GM21723 (cell line): ENCODE data around the gene CARD19.
"Not testable (repeated sequence)": the region's sequence is repeated elsewhere in the genome, so short reads cannot be mapped to it uniquely, and the experiment has no call there.

Source experiments
- ATAC-seq: cut with Tn5 transposase; IDR thresholded peaks from one replicate; pipeline ENCODE4 v1.9.1; 2021; ENCODE audit warnings: mild to moderate bottlenecking, moderate library complexity; ENCODE audit not compliant: unreplicated experiment

The CARD19 gene

GRCh38 chr9:93129691-93130500 is 33.9 kb downstream of the CARD19 start:
- ATAC-seq: no peak

DNA sequence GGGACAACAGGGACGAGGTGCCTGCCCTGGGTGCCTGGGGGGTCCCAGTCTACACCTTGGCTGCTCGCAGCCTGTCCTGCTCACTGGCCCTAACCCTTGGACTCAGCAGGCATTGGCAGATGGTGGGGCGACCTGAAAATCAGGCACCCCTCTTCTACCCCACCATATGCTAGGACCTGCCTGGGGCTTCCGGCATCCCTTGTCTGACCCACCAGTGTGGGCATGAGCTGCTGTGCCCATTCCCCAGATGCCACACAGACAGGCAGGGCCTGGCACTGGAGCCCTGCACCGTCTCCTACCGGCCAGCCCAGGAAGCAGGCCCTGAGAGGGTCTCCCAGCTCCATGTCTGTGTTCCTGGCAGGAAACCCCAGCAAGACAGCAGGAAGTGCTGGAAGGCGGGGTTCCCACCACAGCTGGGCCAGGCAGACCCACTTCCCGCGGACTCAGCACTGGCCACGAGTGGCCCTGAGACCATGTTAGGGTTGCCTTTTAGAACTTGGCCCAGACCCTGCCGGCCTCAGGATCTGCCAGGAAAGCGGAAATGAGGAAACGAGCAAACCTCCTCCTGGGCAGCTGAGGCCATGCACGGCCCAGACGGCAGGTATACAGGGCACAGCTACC is 35.0 kb downstream of the CARD19 start:
- no peak for ATAC-seq

- ATAC-seq: no peak
These were observed 35.7 kb downstream of the CARD19 start for GRCh38 chr9:93131599-93132286.

DNA sequence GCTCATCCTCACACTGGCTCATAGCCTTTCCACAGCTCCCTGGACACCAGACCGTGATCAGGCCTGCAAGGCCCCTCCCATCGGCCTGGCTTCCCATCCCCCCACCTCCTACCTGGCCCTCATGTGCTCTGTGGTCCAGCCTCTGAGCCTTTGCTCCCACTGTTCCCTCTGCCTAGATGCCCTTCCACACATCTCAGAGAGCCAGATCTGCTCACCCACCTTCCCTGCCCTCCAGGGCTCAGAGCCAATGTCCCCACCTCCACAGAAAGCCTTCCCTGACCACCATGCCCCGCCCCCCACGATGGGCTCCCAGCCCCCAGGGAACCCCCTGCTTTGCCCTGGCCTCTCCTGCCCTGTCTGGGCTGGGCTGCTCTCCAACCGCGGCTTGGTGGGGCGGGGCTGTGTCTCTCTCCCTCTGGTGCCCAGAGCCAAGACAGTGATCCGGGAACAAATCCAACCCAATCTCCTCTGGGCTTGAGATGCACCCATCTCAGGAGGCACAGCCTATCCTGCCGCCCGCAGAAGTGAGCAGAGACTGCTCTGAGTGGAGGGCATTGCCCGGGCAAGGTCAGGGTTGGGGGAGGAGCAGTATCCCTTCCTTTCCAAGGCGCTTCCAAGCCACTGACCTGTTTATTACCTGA is 36.4 kb downstream of the CARD19 start:
- ATAC-seq: no peak

DNA sequence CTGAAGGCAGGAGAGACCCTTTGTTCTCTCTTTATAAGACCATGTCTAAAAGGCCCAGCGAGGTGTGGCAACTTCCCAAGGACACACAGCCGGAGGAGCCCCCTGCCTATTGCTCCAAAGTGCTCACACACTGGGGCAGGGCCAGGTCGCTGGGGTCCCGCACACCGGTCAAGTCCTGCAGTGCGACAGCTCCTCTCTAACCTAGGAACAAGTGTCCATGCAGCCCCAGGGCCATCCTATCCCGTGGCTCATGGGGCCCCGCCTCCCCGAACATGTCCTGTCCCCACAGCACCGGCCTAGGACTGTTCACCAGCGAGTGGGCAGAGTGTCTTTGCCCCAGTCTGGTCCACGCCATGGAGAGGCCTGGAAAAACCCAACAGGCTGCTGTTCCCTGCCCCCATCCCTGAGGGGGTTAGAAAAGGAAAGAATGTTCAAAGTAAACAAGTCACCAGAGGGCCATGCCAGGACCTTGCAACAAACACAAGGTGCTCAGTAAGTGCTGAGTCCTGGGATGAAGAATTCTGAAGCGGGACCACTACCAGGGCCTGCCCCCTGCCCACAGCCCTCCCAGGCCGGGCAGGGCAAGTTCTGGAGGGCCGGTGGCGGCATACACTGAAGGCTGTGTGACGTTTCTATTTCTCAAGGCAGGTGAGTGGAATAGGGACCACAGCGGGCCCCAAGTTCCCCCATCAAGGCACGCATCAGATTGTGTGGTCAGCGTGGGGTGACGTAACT is 37.1 kb downstream of the CARD19 start:
- peak; percentile 44 for ATAC-seq

GRCh38 chr9:93133681-93134014 is 37.6 kb downstream of the CARD19 start:
- no peak for ATAC-seq

DNA sequence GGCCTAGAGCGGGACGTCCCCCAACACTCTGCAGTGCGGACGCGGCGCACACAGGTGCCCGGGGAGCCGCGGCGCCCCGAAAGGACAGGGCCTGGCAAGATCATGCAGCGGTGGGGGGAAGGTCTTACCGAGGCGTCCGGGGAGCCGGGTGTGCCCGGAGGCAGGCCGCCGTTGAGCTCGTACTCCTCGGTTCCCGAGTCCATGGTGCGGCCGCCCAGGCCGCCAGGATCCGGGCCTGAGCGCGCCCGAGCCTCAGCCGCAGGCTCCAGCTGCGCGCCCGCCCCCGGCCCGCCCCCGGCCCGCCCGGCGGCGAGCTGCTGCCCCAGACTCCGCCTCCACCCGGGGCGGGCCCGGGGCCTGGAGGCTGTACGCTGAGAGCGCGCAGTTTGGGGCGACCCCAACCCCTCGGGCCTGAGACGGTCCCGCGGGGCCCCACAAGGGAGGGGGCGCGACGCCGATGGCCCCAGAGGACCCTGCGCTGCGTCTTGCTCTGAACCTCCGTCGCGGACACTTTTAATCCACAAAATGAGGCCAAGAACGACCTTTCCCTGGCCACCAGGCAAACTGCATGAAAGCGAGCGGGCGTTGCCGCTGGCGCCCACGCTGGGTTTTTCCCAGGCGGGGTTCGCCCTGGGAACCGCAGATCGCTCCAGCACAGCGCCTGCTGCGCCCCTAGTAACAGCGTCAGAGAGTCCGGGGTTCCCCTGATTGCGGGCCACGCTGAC is 38.2 kb downstream of the CARD19 start, which contains the start of gene NINJ1:
NINJ1 (minus strand) TSS at position 237 of the 725 bp plus-strand sequence; CDS start at position 203, 34 bp downstream.
- peak; percentile 84 for ATAC-seq

DNA sequence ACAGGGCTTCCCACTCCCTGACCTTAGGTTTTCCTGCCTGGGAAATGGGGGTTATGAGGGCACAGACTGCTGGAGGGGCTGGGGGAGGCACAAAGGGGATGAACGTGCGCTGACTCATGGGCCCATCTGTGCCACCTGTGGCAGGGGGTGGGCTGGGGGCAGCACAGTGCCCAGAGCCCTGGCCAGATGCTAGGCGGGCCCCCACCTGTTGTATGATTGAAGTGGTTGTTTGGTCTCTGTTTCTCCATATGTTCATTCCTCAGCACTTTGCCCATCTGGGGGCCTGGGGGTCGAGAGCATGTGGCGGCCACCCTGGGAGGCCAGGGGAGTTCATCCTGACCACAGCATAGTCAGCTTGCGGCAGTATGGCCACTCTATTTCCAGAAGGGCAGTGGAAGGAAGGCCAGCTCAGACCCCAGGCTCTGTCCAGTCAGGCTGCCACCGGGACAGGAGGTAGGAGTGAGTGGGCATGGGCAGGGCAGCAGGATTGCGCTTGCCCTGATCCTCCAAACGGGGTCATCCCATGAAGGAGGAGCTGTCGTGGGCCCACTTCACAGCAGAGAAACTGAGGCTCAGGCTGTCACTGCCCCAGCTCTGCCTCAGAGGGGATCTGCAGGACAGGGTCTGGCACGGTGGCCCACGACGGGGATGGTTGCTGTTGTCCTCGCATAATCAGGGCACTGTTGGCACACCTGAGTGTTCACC is 38.9 kb downstream of the CARD19 start:
- no peak for ATAC-seq

- no peak for ATAC-seq
These were observed 40.0 kb downstream of the CARD19 start for GRCh38 chr9:93136011-93136440.

- ATAC-seq: no peak
These were observed 41.3 kb downstream of the CARD19 start for GRCh38 chr9:93137362-93137761.

DNA sequence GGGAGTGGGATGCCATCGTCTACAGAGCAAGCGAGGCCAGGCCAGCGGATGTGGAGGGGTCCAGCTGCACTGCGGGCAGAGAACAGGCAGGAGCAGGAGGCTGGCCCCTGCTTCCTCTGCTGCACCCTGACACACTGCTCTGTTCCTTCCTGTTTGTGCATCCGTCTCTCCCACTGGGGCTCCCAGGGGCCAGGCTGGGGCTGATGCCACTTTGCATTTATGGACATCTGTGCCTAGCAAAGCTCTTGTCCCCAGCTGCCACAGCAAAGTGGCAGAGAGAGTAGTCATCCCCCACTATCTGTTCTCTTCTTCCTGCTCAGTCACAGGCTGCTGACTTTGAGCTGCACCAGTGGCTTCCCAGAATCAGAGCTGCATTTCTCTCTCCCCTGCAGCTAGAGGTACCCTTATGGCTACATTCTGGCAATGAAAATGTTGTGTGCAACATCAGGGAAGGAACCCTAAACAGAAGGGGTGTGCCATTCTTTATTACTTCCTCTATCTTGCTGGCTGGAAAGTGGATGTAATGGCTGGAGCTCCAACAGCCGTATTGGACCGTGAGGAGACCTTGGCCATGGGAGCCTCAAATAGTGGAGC is 42.3 kb downstream of the CARD19 start:
- ATAC-seq: no peak

DNA sequence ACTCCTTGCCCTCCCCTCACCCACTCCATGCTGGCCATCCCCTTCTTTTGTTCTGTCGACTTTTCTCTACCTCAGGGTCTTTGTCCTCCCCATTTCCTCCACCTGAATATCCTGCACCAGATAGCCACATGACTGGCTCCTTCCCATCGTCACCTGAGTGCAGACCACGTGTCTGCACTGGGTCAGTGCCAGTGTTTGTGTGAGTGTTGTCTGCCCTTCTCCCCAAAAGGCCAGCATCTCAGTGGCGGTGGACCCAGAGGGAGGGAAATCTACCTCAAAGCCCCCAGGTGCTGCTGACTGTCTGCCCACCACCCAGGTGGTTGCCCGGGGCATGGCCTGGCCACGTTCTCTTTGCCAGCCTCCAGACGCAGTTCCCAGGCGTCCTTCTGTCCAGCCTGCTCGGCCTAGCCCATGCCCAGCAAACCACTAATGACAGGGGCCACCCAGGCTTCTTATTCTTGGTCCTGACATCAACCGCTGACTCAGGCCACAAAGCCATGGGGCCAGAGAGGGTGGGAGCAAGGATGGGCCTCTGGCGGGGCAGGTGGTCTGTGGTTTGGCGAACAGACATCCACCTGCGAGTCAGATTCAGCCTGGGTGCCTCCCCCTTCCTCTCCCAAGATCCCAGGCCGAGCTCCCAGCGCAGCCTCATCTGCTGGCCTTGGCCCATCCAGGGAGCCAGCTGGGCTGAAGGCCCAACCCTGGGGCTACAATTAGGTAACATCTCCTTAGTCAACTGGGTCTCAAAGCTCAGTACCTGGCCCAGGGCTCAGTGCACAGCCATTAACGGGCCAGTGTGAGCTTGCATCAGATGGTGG is 43.6 kb downstream of the CARD19 start:
- no peak for ATAC-seq

GRCh38 chr9:93141771-93142483 is 45.9 kb downstream of the CARD19 start:
- ATAC-seq: no peak

DNA sequence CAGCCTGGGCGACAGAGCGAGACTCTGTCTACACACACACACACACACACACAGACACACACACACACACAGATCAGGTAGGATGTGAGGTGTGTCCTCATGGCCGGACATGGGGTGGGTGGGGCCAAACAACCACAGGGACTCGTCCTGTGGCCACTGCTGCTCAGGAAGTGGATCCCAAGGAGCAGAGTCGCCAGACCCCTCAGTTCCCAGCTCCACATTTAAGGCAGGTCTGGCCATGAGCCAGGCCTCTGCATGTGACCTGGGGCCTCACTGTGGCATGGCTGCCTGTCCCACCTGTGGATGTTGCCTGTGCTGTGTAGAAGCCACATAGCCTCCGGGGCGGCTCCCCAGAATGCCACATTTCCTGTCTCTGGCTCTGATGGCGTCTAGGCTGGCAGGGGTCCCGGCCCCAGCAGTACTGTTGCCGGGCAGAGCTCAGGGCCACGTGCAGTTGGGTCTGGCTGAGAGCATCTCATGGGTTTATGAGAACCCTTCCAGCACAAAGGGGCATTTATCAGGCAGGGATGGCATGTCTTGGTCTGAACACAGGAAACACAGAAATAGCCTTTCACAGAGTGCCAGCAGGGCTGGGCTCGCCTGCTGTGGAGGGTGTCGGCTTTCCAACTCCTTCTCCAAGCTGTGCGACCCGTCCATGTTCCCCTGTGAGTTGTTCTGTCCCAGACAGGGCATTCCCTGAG is 48.0 kb downstream of the CARD19 start:
- ATAC-seq: no peak

- ATAC-seq: not testable (repeated sequence)
These were observed 50.7 kb downstream of the CARD19 start for GRCh38 chr9:93146696-93147095.

DNA sequence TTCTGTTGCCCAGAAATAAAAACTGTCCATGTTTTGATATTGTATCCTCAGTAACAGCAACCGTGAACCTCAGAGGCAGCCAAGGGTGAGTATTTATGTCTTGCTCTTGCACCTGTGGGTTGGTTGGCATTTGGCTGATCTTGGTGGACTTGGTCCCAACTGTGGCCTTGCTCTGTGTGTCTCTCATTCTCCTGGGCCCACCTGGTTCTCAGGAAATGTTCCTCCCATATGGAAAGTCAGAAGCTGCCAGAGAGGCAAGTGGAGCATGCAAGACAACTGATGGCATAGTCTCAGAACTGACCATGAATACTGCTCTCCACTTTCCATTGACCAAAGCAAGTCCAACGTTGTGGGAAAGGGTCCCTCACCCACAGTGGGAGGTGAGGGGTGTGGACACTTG is 51.6 kb downstream of the CARD19 start:
- no peak for ATAC-seq

DNA sequence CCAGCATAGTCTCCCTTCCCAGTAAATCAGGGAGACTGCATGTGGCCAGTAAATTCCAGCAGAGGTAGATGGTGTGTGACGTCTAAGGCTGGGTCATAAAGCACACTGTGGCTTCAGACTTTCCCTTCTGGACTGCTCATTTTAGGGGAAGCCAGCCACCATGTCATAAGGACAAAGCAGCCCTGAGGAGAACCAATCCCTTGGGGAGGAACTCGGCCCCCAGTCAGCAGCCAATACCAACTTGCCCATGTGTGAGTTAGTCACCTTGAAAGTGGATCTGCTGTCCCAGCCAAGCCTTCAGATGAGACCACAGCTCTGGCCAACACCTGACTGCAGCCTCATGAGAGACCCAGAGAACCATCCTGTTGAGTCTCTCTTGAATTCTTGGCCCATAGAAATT is 52.7 kb downstream of the CARD19 start:
- ATAC-seq: no peak
